Panc1 (cell line): ENCODE data around the gene FBXO4. TPM values are rescaled to one million over a fixed set of nuclear protein-coding genes. Genes with fewer than 3 reads are reported as not detected.

Experiments
- ATAC-seq: fragments of 200-7000 bp; cut with Tn5 transposase; 2 replicates; pipeline ENCODE4 v1.9.1; 2020; ENCODE audit warnings: mild to moderate bottlenecking, moderate library complexity
- Bru-seq: library from RNA; stranded (reverse); fragments of 400-500 nt; gene quantifications from one replicate; lab custom pipeline; 2021; lab: Mats Ljungman, UMichigan
- BruChase-seq, 2 experiments: library from RNA; stranded (reverse); fragments of 400-500 nt; gene quantifications; one replicate each; lab custom pipeline; 2021; lab: Mats Ljungman, UMichigan
- BruUV-seq: library from RNA; stranded (reverse); fragments of 400-500 nt; replicated peaks from 2 replicates; lab custom pipeline; 2021; lab: Mats Ljungman, UMichigan
- CTCF ChIA-PET: fragments of 300-600 bp; sonication (Branson Sonifier 250); formaldehyde crosslinking; loops from one replicate; lab custom pipeline; 2022; ENCODE audit warnings: antibody characterized with exemption; lab: Charles Lee
- POLR2A ChIA-PET: fragments of 300-600 bp; sonication (Branson Sonifier 250); formaldehyde crosslinking; loops from one replicate; lab custom pipeline; 2022; ENCODE audit warnings: antibody characterized with exemption; lab: Charles Lee
- DNase-seq: peaks from one replicate; pipeline ENCODE4 v3.0.0-alpha.2; 2010; ENCODE audit warnings: low read depth, low spot score
- H3K27ac ChIP-seq: 2 replicates; pipeline ENCODE4 v1.5.1; 2011; ENCODE audit warnings: mild to moderate bottlenecking, low read length, inconsistent platforms
- H3K27me3 ChIP-seq: fragments of 200-500 bp; sonication (Bioruptor generic); 2 replicates; pipeline ENCODE4 v1.6.0; 2014; ENCODE audit warnings: low read length, inconsistent platforms; ENCODE audit not compliant: control insufficient read depth, insufficient read depth
- H3K36me3 ChIP-seq: fragments of 200-500 bp; sonication (Bioruptor generic); 2 replicates; pipeline ENCODE4 v1.5.1; 2014; ENCODE audit warnings: inconsistent platforms, mild to moderate bottlenecking, low read length, moderate library complexity; ENCODE audit not compliant: control insufficient read depth, insufficient read depth
- H3K4me1 ChIP-seq: 2 replicates; pipeline ENCODE4 v1.5.1; 2011; ENCODE audit warnings: inconsistent platforms, mild to moderate bottlenecking, low read length, moderate library complexity; ENCODE audit not compliant: control insufficient read depth, insufficient read depth
- H3K4me3 ChIP-seq, 2 experiments: 2 replicates each; pipeline ENCODE4 v1.5.1; 2011 to 2012; ENCODE audit warnings: low read depth in 2 of 2, low read length in 2 of 2, mild to moderate bottlenecking in 2 of 2, inconsistent platforms in 1 of 2, moderate library complexity in 1 of 2
- H3K9me3 ChIP-seq: fragments of 200-500 bp; sonication (Bioruptor generic); 2 replicates; pipeline ENCODE4 v1.5.1; 2014; ENCODE audit warnings: low read depth, mild to moderate bottlenecking, inconsistent platforms, low read length, moderate library complexity; ENCODE audit not compliant: control insufficient read depth, insufficient read depth
- POLR2AphosphoS5 ChIP-seq: IDR thresholded peaks from 2 replicates; pipeline ENCODE4 v1.6.1; 2012; ENCODE audit warnings: mild to moderate bottlenecking, low read depth, low read length, moderate library complexity
- SIN3A ChIP-seq: IDR thresholded peaks from 2 replicates; pipeline ENCODE4 v1.6.1; 2012; ENCODE audit warnings: low read depth, mild to moderate bottlenecking, low read length, moderate library complexity, borderline replicate concordance; ENCODE audit not compliant: insufficient read depth
- TCF7L2 ChIP-seq: IDR thresholded peaks from 2 replicates; pipeline ENCODE4 v1.6.1; 2011; ENCODE audit warnings: mild to moderate bottlenecking, low read depth, low read length, inconsistent platforms
- in situ Hi-C: cut with HindIII; loops from 2 replicates; pipeline ENCODE4 v1.10.0; 2016; ENCODE audit warnings: low sequenced_read_pairs, low pct_unique_long_range_greater_than_20kb
- intact Hi-C: fragments of 100-400 bp; cut with micrococcal nuclease; formaldehyde crosslinking; loops from one replicate; pipeline ENCODE4 v1.10.0; 2022; ENCODE audit not compliant: unreplicated experiment
- long read RNA-seq: library from polyadenylated mRNA; unstranded; transcript quantifications from one replicate; pipeline ENCODE4 v2.0.0, GENCODE V29; 2021; ENCODE audit not compliant: unreplicated experiment
- polyA plus RNA-seq: library from polyadenylated mRNA; unstranded; fragments of >200 nt; gene quantifications from one replicate; pipeline ENCODE4 v1.2.1, GENCODE V29; 2012; ENCODE audit warnings: missing spikeins; ENCODE audit not compliant: insufficient read length
- total RNA-seq: library from RNA; stranded (reverse); gene quantifications from one replicate; pipeline ENCODE4 v1.2.1, GENCODE V29; 2021; ENCODE audit not compliant: unreplicated experiment
- TF ChIP-seq, protein P1 (sequence below): fragments of 450-650 bp; IDR thresholded peaks from 2 replicates; pipeline ENCODE4 v1.5.1; 2017; ENCODE audit warnings: mild to moderate bottlenecking
- TF ChIP-seq, protein P2 (sequence below), 2 experiments: IDR thresholded peaks; 2 replicates each; pipeline ENCODE4 v1.6.1; 2011 to 2012; ENCODE audit warnings: low read depth in 2 of 2, control low read depth in 1 of 2, low read length in 1 of 2, mild to moderate bottlenecking in 1 of 2, moderate library complexity in 1 of 2; ENCODE audit not compliant: insufficient read depth in 1 of 2

The FBXO4 gene, protein sequence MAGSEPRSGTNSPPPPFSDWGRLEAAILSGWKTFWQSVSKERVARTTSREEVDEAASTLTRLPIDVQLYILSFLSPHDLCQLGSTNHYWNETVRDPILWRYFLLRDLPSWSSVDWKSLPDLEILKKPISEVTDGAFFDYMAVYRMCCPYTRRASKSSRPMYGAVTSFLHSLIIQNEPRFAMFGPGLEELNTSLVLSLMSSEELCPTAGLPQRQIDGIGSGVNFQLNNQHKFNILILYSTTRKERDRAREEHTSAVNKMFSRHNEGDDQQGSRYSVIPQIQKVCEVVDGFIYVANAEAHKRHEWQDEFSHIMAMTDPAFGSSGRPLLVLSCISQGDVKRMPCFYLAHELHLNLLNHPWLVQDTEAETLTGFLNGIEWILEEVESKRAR
- total RNA-seq (5.7 TPM), Bru-seq, nascent RNA (percentile 58 among the genes with signal in this experiment), BruChase-seq, experiment 1, labeled RNA remaining after a 2-hour chase (percentile 59 among the genes with signal in this experiment), BruChase-seq, experiment 2, labeled RNA remaining after a 6-hour chase (percentile 60 among the genes with signal in this experiment)
- polyA plus RNA-seq, result 4.3 TPM
- long read RNA-seq, transcript FBXO4-201 (7 exons, 1,682 nt), result major isoform, 8 of 10 reads
- long read RNA-seq, partial matches to known transcripts, result 0 of 10 reads
- long read RNA-seq, other reads (novel, unspliced or antisense), result 2 of 10 reads

- peak within 1 kb of the TSS; percentile 87 for H3K27ac ChIP-seq
- ChIA-PET POLR2A (no interaction called here), CTCF (no interaction called here)
- no TSS peak for BruUV-seq
- peaks cover 5% of the 10 kb centered on the region; the same call in 1 of the 2 replicates for H3K4me1 ChIP-seq
- H3K4me3 ChIP-seq, result peak within 1 kb of the TSS; percentile 70 to 78
- no peak for DNase-seq
- H3K27me3 ChIP-seq, result no peaks in the 10 kb centered on the region
- H3K9me3 ChIP-seq, result no peaks in the 10 kb centered on the region
- peak; percentile 99 for ATAC-seq
- TF ChIP-seq POLR2AphosphoS5 (peak; percentile 67), TCF7L2 (no peak), SIN3A (no peak)
- TF ChIP-seq, protein P1, sequence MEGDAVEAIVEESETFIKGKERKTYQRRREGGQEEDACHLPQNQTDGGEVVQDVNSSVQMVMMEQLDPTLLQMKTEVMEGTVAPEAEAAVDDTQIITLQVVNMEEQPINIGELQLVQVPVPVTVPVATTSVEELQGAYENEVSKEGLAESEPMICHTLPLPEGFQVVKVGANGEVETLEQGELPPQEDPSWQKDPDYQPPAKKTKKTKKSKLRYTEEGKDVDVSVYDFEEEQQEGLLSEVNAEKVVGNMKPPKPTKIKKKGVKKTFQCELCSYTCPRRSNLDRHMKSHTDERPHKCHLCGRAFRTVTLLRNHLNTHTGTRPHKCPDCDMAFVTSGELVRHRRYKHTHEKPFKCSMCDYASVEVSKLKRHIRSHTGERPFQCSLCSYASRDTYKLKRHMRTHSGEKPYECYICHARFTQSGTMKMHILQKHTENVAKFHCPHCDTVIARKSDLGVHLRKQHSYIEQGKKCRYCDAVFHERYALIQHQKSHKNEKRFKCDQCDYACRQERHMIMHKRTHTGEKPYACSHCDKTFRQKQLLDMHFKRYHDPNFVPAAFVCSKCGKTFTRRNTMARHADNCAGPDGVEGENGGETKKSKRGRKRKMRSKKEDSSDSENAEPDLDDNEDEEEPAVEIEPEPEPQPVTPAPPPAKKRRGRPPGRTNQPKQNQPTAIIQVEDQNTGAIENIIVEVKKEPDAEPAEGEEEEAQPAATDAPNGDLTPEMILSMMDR, result peak; percentile 83
- in situ Hi-C loops, result no loop called here
- no peaks in the 10 kb centered on the region; the same call in 1 of the 2 replicates for H3K36me3 ChIP-seq
- intact Hi-C loops, result loop anchor here (2.0 kb wide), 1 partner anchor 68 kb away; no protein-coding TSS in a partner anchor
Observed at GRCh38 chr5:41924872-41925554, at the start of gene FBXO4. TSS of gene FBXO4 (plus strand) at chr5:41925281. CDS start at chr5:41925310, 29 bp downstream.

GRCh38 chr5:41876678-41877077 is 48.4 kb upstream of the FBXO4 start:
- TF ChIP-seq, protein P2, sequence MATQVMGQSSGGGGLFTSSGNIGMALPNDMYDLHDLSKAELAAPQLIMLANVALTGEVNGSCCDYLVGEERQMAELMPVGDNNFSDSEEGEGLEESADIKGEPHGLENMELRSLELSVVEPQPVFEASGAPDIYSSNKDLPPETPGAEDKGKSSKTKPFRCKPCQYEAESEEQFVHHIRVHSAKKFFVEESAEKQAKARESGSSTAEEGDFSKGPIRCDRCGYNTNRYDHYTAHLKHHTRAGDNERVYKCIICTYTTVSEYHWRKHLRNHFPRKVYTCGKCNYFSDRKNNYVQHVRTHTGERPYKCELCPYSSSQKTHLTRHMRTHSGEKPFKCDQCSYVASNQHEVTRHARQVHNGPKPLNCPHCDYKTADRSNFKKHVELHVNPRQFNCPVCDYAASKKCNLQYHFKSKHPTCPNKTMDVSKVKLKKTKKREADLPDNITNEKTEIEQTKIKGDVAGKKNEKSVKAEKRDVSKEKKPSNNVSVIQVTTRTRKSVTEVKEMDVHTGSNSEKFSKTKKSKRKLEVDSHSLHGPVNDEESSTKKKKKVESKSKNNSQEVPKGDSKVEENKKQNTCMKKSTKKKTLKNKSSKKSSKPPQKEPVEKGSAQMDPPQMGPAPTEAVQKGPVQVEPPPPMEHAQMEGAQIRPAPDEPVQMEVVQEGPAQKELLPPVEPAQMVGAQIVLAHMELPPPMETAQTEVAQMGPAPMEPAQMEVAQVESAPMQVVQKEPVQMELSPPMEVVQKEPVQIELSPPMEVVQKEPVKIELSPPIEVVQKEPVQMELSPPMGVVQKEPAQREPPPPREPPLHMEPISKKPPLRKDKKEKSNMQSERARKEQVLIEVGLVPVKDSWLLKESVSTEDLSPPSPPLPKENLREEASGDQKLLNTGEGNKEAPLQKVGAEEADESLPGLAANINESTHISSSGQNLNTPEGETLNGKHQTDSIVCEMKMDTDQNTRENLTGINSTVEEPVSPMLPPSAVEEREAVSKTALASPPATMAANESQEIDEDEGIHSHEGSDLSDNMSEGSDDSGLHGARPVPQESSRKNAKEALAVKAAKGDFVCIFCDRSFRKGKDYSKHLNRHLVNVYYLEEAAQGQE (IDR thresholded peaks at IDR 0.05; ENCODE audit: insufficient read depth in 1 of 2, low read depth in 2 of 2, low read length in 1 of 2), result no peak
- Histone ChIP-seq H3K27ac (no peak overlapping the region), H3K36me3 (peaks cover 2% of the 10 kb centered on the region; the same call in 1 of the 2 replicates), H3K4me3 (no peak overlapping the region), H3K9me3 (no peaks in the 10 kb centered on the region), H3K27me3 (peaks cover 13% of the 10 kb centered on the region), H3K4me1 (no peaks in the 10 kb centered on the region)
- no peak for DNase-seq
- no TSS peak for BruUV-seq
- POLR2A ChIA-PET, result no interaction called here
- CTCF ChIA-PET, result no interaction called here
- ATAC-seq, result no peak
- intact Hi-C loops (no loop called here), in situ Hi-C loops (no loop called here)
